Activated CD4-positive, alpha-beta T cell treated with anti-CD3 and anti-CD28 coated beads for 24 hours (primary cell): Measurements from ENCODE around the gene FPR1.

Source experiments
- DNase-seq, 2 donors: peaks; one replicate each; pipeline ENCODE4 v3.0.0-alpha.2; 2020; ENCODE audit warnings: low read depth in 2 of 2

FPR1 gene

GRCh38 chr19:51737389-51737788, 14.3 kb downstream of the FPR1 start:
- no peak for DNase-seq

- no peak for DNase-seq
Measured at GRCh38 chr19:51735759-51736449, 15.8 kb downstream of the FPR1 start.

GRCh38 chr19:51733742-51734522, 17.7 kb downstream of the FPR1 start:
- DNase-seq, result no peak

GRCh38 chr19:51729781-51730180, 21.9 kb downstream of the FPR1 start:
- DNase-seq, result no peak

DNA sequence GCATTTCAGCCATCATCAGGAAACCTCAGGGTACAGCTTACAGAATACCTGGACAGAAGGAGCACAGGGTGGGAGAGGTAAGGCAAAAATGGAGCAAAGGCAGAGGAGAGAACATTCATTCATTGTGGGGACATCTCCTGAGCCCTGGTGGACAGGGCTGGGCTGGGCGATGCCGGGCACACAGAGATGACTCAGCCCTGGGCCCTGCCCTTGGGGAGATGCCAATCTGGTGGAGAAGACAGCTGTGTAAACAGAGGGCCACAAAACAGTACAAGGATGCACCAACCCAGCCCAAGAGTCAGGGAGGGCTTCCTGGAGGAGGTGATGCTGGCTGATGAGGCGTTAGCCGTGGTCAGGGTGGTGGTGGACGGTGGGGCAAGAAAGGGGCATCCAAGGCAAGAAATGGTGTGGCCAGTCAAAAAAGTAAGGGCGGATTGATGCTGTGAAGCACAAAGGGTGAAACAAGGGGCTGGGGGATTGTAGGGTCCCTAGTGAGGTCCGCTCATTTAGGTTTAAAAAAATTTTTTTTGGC, 24.3 kb downstream of the FPR1 start:
- no peak for DNase-seq

DNA sequence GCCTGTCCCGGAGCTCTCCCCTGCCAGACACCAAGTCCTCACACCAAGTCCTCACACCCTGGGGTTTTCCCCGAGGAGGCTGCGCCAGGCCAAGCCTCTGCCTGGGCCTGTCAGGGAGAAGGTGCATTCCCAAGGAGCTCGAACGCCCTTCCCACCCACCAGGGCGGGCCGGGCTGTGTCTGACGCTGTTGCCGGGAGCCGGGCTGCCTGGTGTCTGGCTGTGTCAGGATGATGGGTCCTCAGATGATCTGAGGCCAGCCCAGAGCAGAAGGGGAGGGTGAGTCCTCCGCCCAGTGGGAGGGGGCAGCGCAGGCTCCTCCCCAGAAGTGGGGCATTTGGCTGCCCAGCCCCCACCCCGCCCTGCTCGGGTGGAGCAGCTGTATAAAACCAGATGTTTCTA, 25.6 kb downstream of the FPR1 start:
- DNase-seq, result no peak

GRCh38 chr19:51724543-51724942, 27.1 kb downstream of the FPR1 start:
- DNase-seq, result no peak

DNA sequence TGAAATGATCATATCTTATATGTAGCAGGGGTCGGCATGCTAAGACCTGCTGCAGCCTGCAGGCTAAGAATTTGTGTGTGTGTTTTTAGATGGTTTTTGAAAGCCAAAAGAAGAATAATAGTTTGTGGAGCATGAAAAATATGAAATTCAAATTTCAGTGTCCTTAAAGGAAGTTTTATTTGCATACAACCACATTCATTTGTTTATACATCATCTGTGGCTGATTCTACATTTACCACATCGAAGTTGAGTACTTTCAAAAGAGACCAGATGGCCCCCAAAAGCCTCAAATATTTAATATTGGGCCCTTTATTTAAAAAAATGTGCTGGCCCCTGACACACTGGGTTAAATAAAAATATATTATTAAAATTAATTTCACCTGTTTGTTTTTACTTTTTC, 29.2 kb downstream of the FPR1 start:
- no peak for DNase-seq

DNA sequence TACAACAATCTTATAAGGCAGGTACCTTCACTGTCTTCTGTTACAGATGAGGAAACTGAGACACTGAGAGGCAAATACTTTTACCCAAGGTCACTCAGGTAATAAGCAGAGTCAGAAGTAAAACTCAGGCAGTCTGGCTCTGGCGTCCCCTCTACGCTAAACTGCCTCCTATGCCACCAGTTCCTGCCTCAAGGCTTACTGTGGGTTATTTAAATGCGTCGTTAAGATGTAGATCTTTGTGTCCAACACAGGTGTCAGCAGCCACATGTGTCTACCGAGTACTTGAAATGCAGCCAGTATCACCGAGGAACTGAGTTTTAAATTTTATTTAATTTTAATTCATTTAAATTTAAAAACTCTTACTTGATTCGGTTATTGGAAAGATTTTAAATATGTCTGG, 29.8 kb downstream of the FPR1 start:
- no peak for DNase-seq

DNA sequence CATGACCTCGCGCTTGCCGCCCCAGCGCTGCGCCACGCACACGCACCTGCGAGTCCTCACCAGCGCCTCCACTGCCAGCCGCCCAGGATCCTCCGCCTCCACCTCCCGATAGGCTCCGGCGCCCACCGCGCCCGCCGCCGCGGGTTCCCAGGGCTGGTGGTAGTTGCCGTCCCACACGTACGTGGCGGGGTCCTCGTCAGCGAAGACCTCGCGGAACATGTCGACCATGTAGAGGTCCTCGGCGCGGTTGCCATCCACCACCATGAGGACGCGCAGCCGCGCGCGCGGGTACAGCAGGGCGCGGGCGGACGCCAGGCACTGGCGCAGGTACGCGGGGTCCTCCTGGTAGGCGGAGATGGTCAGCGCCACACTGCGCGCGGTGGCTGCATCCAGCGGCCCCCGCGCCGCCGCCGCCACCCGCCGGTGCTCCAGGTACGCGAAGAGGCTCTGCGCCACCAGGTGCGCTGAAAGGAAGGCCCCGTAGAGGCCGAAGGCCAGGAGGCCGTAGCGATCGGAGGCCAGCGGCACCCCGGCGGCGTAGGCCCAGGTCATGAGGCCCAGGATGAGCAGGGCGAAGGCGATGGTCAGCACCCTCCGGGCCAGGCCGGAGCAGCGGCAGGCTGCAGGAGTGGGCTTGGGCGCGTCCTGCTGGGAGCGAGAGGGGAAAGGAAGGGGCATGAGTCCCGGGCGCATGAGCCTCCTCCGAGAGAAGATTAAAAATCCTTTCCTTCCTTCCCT, 32.3 kb downstream of the FPR1 start:
- no peak for DNase-seq

DNA sequence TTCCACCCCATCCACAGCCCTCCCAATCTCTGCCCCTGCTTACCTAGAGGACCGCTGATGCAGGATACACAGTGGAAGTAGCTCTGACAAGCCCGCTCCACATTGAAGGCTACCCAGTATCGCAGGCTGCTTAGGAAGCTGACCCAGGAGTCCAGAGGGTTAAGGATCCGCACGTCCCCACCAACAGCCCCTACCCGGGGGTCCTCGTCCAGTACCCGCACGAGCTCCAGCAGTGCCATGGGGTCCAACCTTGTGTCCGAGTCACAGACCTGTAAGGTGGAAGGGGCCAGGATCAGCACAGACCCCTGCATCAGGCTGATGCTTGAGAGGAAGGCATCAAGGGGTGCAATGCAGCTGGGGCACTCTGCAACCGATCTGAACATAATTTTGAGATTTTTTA, 34.8 kb downstream of the FPR1 start:
- no peak for DNase-seq

DNA sequence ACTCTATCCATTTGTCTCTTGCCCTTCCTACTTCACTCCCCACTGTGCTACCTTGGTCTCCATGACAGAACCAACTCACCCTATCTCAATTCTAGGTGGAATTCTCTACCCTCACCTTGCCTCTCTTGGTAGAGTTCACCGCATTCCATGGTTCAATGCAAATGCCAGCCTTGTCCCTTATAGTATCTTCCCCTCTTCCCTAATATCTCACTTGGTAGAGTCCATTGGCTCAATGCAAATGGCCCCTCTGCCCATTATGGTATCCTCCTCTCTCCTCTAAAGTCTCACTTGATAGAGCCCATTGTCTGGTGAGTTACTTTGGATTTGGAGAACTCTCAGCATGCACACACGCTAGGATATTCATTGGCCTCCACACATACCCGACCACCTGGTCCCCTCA, 35.8 kb downstream of the FPR1 start:
- DNase-seq, result no peak

GRCh38 chr19:51714848-51715247, 36.8 kb downstream of the FPR1 start:
- DNase-seq, result no peak

DNA sequence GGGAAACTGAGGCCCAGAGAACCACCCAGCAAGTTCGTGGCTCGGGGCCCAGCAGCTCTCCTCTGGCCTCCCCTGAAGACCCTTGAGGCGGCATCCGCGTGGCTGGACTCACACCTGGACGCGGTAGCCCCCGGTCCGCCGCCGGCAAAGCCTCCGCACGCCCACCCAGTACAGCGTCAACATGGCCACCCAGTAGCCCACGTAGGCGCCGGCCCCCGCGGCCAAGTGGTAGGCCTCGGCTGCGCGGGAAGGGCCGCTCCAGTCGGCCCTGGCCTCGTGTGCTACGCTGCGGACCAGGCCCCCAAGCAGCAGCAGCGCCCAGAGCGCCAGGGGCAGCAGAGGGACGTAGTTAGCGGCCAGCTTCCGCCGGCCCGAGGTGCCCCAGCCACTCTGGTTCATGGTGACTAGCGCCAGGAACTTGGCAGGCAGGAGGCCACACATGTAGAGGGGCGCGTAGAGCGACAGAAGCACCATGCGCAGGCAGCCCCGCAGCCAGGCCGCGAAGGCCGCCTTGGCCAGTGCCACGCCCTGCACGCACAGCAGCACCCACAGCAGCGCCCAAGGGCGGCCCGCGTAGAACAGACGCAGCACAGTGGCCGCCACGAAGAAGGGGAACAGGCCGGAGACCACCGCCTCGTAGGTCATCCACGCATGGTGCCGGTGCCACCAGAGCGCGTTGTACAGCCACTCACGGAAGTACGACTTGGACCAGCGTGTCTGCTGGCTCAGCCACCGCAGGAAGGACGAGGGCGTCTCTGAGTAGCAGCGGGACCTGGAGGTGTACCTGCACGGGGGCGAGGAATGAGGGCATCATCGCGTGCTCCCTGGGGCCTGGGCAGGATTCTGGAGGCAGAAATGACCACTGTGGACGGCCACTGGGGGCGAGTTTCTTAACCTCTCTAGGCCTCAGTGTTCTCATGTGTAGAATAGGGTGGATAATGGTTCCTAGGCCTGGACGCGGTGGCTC, 38.1 kb downstream of the FPR1 start:
- no peak for DNase-seq

GRCh38 chr19:51712461-51713081, 39.1 kb downstream of the FPR1 start:
- no peak for DNase-seq

- DNase-seq, result no peak
Measured at GRCh38 chr19:51711702-51712101, 40.0 kb downstream of the FPR1 start.

DNA sequence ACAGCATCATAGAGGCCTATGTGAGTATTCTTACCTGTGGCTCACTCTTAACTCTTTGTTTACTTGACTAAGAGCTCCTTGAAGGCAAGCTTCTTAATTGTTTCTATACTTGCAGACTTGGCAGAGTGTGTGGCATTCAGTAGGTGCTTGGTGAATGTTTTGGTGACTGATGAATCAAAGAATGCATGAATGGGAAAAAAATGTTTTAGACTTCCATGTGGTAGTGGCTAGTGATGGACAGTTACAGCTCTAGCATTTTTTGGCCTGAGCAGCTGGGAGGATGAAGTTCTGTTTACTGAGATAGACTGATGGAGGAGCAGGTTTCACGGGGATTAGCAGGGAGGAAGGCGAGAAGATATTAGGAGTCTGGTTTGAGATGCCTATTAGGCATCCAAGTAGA, 41.5 kb downstream of the FPR1 start:
- DNase-seq, result no peak

- DNase-seq, result no peak
Measured at GRCh38 chr19:51709575-51709974, 42.1 kb downstream of the FPR1 start.

- DNase-seq, result no peak
Measured at GRCh38 chr19:51708811-51709210, 42.9 kb downstream of the FPR1 start.

GRCh38 chr19:51706885-51707284, 44.8 kb downstream of the FPR1 start:
- no peak for DNase-seq

GRCh38 chr19:51706296-51706695, 45.4 kb downstream of the FPR1 start:
- no peak for DNase-seq
